ENCODE data around the gene DPP10. TPM values are rescaled to one million over a fixed set of nuclear protein-coding genes. Genes with fewer than 3 reads are reported as not detected.
"Not testable (repeated sequence)": the region's sequence is repeated elsewhere in the genome, so short reads cannot be mapped to it uniquely, and the experiment has no call there.

DPP10 gene
- total RNA-seq, 1 donor from 2014 or later: 0.33 TPM

DNA sequence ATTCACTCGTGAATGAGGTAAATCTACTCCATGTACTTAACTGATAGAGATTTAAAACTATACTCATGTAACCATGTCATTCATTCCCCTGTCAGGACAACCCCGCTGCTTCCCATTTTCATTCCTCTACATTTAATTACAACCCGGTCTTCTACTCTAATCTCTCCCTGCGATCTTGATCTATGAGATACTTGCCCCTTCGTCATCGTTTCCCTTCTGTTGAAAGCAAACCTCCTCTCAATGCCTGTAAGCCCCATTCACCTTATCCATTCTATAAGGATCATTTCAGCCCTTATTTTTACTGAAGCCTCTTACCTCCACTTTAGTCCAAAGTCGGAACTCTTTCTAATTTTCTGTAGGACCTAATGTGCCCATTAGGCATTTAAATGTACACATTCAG, 492.6 kb downstream of the DPP10 start:
- ATAC-seq (no peak), DNase-seq (ENCODE audit: low spot score) (no peak)

DNA sequence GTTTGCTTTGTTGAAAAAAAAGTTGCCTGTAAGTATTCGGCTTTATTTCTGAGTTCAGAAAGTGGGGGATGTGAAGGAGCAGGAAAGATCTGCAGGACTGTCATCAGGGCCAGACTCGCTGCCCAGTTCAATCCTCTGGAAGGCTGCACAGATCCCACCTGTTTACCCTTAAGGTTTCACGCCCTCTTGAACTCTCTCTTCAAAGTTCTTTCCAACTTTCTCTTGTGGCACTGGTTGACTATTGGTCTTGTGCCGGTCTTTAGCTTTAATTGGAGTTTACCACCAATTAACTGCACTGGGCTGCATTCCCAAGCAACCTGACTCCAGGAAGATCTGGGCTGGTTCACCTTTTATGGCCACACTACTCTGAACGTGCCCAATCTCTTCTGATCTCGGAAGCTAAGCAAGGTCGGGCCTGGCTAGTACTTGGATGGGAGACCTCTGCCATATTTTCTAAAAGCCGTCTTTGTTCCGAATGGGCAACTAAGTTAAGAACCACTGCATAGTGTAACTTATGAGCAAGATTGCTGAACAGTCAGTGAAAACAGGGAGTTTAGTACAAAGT, 495.0 kb downstream of the DPP10 start:
- ATAC-seq: no peak
- DNase-seq (ENCODE audit: low spot score): no peak

DNA sequence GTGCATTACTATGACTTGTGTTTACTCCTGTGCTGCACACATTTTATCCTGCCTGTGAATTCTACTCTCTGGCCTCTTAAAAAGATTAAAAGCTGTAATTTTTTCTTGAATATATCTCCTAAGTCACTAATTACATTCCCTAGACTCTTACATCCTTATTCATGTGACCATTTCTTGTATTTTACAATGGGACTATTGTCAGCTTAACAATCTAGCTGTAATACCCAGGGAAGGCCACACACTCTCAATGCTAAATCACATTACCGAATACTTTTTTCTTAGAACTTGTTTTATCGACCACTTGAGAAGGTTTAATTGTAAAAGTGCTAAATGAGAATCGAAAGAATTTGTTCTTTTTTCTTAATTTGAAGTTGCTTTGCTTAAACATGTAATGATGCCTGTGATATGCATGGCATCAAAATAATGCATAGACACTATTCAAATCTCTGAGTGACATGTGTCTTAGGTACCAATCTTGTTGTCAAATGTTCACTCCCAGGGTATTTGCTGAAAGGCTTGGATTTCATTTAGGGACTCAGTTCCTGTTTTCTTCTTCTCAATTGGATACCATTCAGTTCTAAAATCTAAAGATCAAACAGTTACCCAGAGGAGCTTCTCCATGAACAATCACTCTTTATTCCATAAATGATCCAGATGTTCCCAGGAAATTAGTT, 498.5 kb downstream of the DPP10 start:
- no peak for ATAC-seq
- DNase-seq (ENCODE audit: low spot score): no peak

DNA sequence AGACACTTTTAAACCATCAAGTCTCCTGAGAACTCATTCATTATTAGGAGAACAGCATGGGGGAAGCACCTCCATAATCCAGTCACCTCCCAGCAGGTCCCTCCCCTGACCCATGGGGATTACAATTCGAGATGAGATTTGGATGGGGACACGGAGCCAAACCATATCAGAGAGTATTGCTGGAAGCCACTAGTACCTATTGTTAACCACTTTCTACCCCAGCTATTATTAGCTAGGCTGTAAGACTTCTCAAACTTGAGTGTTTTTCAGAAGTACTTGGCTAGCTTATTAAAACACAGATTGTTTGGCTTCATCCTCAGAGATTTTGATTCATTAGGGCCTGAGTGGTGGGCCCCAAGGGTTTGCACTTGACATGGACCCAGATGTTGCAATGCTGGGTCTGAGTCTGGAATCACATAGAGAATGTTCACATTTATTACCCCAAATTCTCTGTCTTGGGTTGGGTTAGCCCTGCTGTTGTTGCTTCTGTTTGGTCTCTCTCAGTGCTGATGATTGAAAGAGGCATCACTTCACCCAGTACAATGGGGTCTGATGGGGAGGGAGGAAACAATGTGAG, 506.9 kb downstream of the DPP10 start:
- DNase-seq (ENCODE audit: low spot score): no peak

DNA sequence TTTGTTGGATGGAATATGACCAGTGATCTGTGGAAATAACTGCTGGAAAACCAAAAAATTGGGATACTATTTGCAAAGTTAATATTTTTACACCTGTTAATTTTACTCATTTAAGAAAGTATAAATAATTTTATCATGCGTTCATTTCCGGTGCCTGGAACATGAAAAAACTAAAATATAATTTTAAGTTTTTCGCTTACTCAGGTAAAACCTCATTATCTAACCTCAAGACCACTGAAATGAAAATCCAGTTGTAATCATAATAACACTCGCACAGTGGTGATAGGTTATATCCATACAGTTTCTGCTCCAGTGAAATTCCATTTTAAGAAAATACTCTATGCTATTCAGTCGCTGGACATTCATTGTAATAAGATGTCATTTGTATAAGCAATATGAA, 517.9 kb downstream of the DPP10 start:
- no peak for DNase-seq (ENCODE audit: low spot score)
- ATAC-seq: no peak

More for the DNA sequence above, 506.9 kb downstream of the DPP10 start:
- ATAC-seq: no peak

DNA sequence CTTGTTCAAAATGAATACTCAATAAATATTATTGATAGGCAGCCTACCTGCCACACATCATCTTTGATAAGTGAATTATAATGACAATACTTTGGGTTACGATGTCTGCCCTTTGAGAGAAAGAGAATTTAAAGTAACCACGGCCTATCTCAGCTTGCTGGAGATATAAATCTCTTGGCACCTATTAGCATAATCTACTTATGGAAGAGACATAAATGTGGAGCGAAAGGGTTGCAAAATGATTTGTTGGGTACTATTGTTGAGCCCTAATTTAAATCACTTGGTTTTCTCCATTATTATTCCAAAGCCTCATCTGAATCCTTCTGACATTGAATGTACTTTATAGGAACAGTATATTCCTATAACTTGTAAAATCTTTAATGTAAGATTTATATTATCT, 520.1 kb downstream of the DPP10 start:
- DNase-seq (ENCODE audit: low spot score): no peak
- ATAC-seq: no peak

DNA sequence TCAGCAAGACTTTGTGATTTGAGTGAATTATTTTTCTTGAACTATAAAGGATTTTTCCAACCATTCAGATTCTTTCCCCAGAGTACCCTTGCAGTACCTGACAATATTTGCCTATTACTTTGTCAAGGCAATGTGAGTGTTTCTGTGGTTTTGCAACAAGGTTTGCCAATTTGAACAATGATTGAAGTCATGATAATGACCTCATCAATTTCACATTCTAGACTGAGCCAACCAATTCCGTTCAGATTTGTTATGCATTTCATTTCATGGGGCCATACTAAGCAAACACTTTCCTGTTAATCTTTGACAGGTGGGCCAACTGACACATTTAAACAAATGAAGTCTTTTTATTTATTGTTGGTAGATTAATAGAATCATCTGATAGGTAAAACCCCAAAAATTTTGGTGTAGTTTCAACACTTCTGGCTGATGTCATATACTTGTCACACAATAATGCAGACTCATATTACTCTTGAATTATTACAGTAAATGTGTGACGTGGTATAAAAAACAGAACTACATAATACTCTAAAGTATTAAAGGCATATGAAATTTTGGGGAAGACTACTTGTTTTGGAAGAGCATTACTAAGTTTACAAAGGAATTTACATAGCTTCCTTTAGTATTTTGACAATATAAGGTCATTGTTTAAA, 526.4 kb downstream of the DPP10 start:
- ATAC-seq (no peak), DNase-seq (ENCODE audit: low spot score) (no peak)

DNA sequence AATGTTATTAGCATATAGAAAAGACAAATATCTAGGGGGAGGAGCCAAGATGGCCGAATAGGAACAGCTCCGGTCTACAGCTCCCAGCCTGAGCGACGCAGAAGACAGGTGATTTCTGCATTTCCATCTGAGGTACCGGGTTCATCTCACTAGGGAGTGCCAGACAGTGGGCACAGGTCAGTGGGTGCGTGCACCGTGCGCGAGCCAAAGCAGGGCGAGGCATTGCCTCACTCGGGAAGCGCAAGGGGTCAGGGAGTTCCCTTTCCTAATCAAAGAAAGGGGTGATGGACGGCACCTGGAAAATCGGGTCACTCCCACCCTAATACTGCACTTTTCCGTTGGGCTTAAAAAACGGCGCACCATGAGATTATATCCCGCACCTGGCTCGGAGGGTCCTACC, 561.9 kb downstream of the DPP10 start:
- ATAC-seq: not testable (repeated sequence)

DNA sequence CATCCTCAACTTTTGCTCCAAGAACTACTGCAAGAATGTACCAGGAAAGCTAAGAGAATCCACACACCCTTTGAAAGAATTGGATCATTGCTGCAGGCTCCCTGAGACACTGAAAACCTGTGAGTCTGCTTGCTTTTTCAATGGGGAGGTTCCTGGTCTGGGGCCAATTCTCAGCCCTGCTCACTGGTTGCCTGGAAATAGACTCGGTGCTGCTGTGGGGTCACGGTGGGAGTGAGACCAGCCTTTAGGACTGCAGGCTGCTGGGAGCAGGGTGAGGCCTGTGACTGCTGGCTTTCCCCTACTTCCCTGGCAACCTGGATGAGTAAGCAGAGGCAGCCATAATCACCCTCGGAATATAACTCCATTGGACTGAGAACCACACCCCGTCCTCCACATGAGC, 569.3 kb downstream of the DPP10 start:
- ATAC-seq (no peak), DNase-seq (ENCODE audit: low spot score) (no peak)

More for the DNA sequence above, 561.9 kb downstream of the DPP10 start:
- not testable (repeated sequence) for DNase-seq (ENCODE audit: low spot score)

DNA sequence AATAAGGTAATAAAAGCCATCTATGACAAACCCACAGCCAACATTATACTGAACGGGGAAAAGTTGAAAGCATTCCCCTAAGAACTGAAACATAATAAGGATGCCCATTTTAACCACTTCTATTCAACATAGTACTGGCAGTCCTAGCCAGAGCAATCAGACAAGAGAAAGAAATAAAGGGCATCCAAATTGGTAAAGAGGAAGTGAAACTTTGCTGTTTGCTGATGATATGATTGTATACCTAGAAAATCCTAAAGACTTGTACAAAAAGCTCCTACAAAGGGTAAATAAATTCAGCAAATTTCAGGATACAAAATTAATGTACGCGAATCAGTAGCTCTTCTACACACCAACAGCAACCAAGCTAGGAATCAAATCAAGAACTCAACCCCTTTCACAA, 579.6 kb downstream of the DPP10 start:
- not testable (repeated sequence) for DNase-seq (ENCODE audit: low spot score); ATAC-seq

DNA sequence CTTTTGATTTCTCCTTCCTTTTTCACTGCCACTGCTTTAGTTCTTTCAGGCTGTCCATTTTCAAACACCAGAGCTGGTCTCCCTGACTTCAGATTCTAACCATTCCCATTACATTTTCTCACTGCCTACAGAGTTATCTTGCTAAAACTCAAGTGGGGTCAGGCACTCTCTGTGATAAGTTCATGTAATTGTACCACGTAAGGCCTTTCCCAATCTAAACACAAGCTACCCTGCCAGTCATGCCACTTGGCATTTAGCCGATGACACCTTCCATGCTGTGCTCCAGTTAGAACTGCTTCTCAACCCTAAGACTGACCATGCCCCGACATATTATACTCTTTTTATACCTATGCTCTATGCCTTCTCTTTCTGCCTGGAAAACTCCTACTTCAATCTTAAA, 592.4 kb downstream of the DPP10 start:
- DNase-seq (ENCODE audit: low spot score): no peak
- no peak for ATAC-seq

DNA sequence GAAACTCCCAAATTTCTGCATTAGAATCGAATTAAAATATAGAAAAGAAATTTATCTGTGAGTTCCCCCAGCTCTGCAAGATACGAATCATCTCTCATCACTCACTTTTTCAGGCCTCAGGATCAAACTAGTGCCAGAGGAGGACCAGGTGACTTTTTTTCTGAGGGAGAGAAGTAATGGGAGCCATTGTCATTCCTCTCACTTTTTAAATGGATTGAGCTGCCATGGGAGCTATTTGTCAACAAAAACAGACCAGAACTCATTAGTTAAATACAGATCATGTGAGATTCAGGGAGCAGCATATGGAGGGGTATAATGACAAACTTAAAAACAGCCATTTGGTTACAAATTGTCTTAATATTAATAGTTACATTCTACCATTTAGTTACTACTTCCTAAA, 594.4 kb downstream of the DPP10 start:
- no peak for DNase-seq (ENCODE audit: low spot score)
- no peak for ATAC-seq

DNA sequence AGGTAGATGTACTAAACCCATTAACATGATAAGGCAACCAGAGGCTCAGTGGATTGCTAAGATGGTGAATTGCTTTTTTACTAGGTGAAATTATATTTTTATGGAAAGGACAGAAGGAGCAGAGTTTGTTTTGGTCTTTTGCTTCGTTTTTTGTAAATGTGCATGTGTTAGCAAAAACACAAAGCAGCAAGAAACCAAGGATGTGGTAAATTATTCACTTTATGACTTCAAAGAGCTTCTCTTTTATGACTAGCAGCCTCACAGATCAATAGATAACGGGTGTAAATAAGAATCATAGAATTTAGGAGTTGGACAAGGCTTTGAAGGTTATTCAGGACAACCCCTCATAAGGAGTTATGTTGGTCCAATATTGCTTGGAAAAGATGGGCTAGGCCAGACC, 615.0 kb downstream of the DPP10 start:
- no peak for DNase-seq (ENCODE audit: low spot score)
- no peak for ATAC-seq

DNA sequence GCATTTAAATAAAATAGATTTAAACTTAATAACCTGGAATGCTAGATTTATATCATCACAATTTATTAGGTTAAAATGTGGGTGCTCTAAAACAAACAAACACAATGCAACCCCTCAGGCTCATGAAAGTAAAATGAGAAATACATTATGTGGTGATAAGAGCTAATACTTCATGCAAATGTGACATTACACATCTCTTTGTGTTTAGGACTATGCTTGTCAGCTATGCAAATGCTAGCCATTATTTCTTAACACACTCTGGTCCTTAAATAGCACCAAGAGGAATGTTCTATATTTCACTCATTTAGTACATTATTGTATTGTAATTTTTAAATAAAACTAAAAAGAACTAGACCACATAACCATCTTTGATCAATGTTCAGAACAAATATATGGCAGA, 627.6 kb downstream of the DPP10 start:
- ATAC-seq (no peak), DNase-seq (ENCODE audit: low spot score) (no peak)

DNA sequence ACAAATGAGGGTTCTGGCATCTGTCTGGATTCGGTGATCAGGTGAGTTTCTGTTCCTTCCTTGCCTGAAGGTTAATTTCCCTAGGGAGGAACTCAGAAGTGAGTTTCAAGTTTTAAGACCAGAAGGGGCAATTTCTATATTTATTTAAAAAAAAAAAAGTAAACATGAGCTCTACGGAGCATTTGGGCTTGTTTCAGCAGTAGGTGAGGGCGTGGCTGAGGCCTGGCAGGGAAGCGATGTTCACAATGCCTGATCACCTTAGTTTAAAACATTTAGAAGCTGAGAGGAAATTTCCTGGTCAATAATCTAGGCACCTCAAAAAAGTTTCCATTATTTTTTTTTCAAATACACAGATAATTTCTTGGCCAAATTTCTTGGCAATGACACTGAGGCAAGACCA, 629.1 kb downstream of the DPP10 start:
- no peak for DNase-seq (ENCODE audit: low spot score)
- ATAC-seq: no peak

DNA sequence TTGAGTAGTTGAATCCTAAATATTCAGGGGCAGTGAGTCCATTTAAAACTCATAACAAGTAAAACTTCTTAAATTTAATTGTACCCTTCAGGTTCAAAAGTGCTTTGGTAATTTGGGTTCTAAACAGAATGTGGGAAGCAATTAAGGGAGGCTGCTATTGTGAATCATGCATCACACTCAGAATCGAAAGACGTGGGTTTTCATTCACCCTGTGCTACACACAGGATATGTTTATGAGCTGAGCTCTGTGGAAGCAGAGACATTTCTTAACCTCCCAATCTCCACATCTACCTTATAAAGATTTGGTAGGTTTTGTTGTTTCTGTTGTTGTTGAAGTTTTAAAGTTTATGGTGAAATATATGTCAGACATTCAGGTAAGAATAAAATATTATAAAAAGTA, 633.4 kb downstream of the DPP10 start:
- DNase-seq (ENCODE audit: low spot score): no peak
- ATAC-seq: no peak

DNA sequence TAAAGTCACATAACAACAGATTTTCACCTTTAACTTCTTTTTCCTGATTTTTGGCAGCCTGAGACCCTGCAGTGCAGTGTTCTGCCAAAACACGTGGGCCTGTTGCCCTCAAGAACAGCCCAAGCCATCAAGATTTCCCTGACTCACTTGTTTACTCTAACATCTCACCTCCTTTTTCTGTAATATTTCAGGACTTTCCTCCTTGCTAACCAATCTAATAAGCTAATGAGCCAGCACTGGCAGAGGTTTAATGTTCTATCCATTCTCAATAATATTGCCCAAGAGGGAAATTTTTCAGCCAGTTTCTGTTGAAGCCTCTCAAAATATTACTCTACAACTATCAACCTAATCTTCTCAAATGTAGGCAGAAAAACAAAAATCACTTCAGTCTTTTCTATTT, 635.2 kb downstream of the DPP10 start:
- ATAC-seq (no peak), DNase-seq (ENCODE audit: low spot score) (no peak)

DNA sequence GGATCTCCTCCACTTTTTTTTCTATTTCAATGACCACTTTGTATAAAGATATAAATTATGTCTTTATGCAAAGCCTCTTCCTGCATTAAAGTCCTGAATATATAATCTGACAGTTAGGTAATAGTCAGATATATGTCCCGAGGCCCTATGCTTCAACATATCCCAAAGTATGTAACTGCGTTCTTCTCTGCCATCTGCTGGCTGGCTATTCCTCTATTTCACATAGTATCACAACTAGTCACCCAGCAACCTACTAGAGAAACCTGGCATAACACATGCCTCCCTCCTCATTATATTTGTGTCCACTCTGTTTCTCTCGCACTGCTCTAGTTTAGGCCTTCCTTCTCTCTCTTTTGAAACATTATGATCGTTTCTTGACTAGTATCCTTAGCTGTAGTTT, 640.8 kb downstream of the DPP10 start:
- ATAC-seq (no peak), DNase-seq (ENCODE audit: low spot score) (no peak)

DNA sequence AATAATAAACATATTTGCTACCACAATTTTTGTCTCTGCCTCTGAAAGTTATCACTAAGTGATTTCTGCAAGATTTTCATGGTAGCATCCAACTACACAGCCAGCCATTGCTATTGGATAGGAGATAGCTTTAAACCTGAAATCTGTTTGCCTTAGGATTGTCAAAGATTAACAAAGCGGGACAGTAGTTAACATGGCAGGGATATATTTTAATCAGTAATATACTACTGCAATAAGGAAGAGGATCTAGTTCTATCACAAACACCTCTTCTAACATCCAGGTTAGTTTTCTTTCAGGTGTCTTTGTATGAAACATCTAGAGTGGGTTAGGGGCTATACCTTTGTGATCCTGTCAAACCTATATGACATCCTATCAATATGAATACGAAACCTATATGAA, 641.3 kb downstream of the DPP10 start:
- ATAC-seq (no peak), DNase-seq (ENCODE audit: low spot score) (no peak)

DNA sequence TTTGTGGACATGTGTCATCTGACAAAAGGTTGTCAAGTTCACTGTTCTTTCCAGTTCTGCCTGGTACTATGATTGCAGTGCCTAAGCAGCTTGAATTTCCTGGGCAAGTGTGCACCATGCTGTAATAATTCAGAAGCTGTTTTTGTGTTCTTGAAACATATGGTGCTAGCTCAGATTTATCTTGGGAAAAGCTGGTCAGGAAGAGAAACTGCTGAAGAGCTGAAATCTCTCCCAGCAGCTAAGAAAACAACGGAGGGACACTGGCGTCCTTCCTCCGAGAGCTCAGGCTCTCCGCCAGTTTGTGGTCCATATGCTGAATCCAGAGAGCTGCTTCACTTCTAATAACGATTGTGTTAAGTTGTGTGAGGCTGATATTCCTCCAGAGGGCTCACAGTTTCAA, 642.0 kb downstream of the DPP10 start:
- DNase-seq (ENCODE audit: low spot score): no peak

DNA sequence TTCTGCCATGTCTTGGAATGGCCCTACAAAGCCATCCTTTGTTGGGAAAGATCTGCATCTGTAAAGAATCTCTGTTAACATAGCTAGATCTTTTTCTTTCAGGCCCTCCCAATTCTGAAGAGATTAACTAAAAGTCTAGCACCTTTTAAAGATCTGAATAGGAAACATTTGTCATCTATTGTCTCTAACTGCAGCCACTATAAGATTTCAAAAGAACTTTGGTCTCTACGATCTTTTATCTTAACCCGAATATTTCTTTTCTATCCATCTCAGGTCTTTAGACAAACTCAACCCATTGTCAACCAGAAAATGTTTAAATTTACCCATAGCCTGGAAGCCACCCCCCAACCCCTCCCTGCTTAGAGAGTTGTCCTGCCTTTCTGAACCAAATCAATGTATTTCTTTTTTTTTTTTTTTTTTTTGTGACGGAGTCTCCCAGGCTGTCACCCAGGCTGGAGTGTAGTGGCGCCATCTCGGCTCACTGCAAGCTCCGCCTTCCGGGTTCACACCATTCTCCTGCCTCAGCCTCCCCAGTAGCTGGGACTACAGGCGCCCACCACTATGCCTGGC, 643.7 kb downstream of the DPP10 start:
- not testable (repeated sequence) for DNase-seq (ENCODE audit: low spot score); ATAC-seq

More for the DNA sequence above, 642.0 kb downstream of the DPP10 start:
- ATAC-seq: no peak

DNA sequence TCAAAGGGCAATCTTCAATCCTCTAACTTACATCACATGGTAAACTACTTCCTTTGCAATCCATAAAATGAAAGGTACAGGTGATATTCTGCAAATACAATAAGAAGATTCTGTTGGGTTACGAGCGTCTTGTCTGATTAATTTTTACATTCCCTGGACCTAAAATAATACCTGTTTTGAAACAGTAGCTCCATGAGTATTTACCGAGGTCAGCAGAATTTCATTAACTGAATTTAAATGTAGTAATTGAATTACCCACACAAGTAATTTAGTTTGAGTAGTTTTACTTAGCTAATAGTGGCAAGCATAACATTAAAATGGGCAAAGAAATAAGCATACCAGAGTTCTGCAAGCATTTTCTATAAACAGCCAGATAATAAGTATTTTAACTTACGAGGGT, 652.0 kb downstream of the DPP10 start:
- no peak for ATAC-seq
- no peak for DNase-seq (ENCODE audit: low spot score)
